NCI-H128 (cell line): ENCODE data around the gene CDK18.
A peak's percentile ranks its signal among the peaks of the same experiment; 100 is the strongest.
"Not testable (repeated sequence)": the region's sequence is repeated elsewhere in the genome, so short reads cannot be mapped to it uniquely, and the experiment has no call there.

Source experiments
- DNase-seq: peaks from one replicate; lab custom pipeline; 2025; ENCODE audit not compliant: unreplicated experiment; lab: John Stamatoyannopoulos, UW

Gene CDK18

GRCh38 chr1:205480349-205480985, 24.0 kb upstream of the CDK18 start:
- DNase-seq, result no peak

- DNase-seq, result no peak
Measured at GRCh38 chr1:205481218-205481617, 23.3 kb upstream of the CDK18 start.

GRCh38 chr1:205481629-205482151, 22.8 kb upstream of the CDK18 start:
- DNase-seq, result peak; percentile 32

GRCh38 chr1:205482587-205482986, 21.9 kb upstream of the CDK18 start:
- DNase-seq, result not testable (repeated sequence)

- no peak for DNase-seq
Measured at GRCh38 chr1:205483372-205483771, 21.1 kb upstream of the CDK18 start.

- peak; percentile 72 for DNase-seq
Measured at GRCh38 chr1:205484985-205485967, 19.2 kb upstream of the CDK18 start.

GRCh38 chr1:205486258-205486657, 18.2 kb upstream of the CDK18 start:
- no peak for DNase-seq

- peak; percentile 37 for DNase-seq
Measured at GRCh38 chr1:205488074-205488723, 16.3 kb upstream of the CDK18 start.

- no peak for DNase-seq
Measured at GRCh38 chr1:205491794-205492193, 12.7 kb upstream of the CDK18 start.

GRCh38 chr1:205492201-205492667, 12.2 kb upstream of the CDK18 start:
- DNase-seq, result peak; percentile 32

GRCh38 chr1:205492774-205493173, 11.7 kb upstream of the CDK18 start:
- DNase-seq, result no peak

- no peak for DNase-seq
Measured at GRCh38 chr1:205493241-205494085, 11.0 kb upstream of the CDK18 start.

- no peak for DNase-seq
Measured at GRCh38 chr1:205494115-205494514, 10.4 kb upstream of the CDK18 start.

- DNase-seq, result peak; percentile 51
Measured at GRCh38 chr1:205495237-205495823, 9.1 kb upstream of the CDK18 start.

GRCh38 chr1:205496661-205497060, 7.8 kb upstream of the CDK18 start:
- DNase-seq, result no peak

GRCh38 chr1:205497351-205497750, 7.1 kb upstream of the CDK18 start:
- no peak for DNase-seq

- DNase-seq, result no peak
Measured at GRCh38 chr1:205499789-205500188, 4.7 kb upstream of the CDK18 start.

- no peak for DNase-seq
Measured at GRCh38 chr1:205500240-205501233, 3.9 kb upstream of the CDK18 start.
